HCT116 (cell line): ENCODE measurements around the gene DET1. TPM values are rescaled to one million over a fixed set of nuclear protein-coding genes. Genes with fewer than 3 reads are reported as not detected.

ENCODE experiments used
- ATAC-seq: fragments of 200-7000 bp; cut with Tn5 transposase; 2 replicates; pipeline ENCODE4 v1.9.1; 2020; ENCODE audit warnings: mild to moderate bottlenecking, moderate library complexity
- BruUV-seq: library from RNA; stranded (reverse); fragments of 400-500 nt; replicated peaks from 2 replicates; lab custom pipeline; 2021; lab: Mats Ljungman, UMichigan
- CTCF ChIA-PET: fragments of 300-600 bp; sonication (Branson Sonifier 250); formaldehyde crosslinking; loops from one replicate; lab custom pipeline; 2021; ENCODE audit warnings: antibody characterized with exemption; lab: Charles Lee
- POLR2A ChIA-PET: fragments of 300-600, 350-600 bp; sonication (Branson Sonifier 250); formaldehyde crosslinking; loops from one replicate; lab custom pipeline; 2021; ENCODE audit warnings: antibody characterized with exemption; lab: Charles Lee
- RAD21 ChIA-PET, 2 experiments: fragments of 300-600 bp; sonication (Branson Sonifier 250); formaldehyde crosslinking; loops; one replicate each; lab custom pipeline; 2023; ENCODE audit warnings: low total read pairs in 2 of 2; ENCODE audit not compliant: uncharacterized antibody in 2 of 2, unreplicated experiment in 2 of 2, low non-redundant PET in 1 of 2; lab: Charles Lee
- DNase-seq: peaks from one replicate; pipeline ENCODE4 v3.0.0-alpha.2; 2010; ENCODE audit warnings: low read depth, low spot score
- H2AFZ ChIP-seq: fragments of 200-600 bp; shearing (Covaris generic), sonication (generic); 2 replicates; pipeline ENCODE4 v1.6.1; 2017; ENCODE audit warnings: low read depth, mixed run types, mixed read lengths, antibody characterized with exemption, low read length; ENCODE audit not compliant: poor library complexity, severe bottlenecking
- H3K27ac ChIP-seq: 2 replicates; pipeline ENCODE4 v1.5.1; 2012; ENCODE audit warnings: low read depth, low read length
- H3K27me3 ChIP-seq: fragments of 200-600 bp; sonication (generic); 2 replicates; pipeline ENCODE4 v1.6.1; 2016; ENCODE audit warnings: mixed run types, low read length, mixed read lengths; ENCODE audit not compliant: insufficient read depth
- H3K36me3 ChIP-seq, 2 experiments: fragments of 200-500 bp in 1 of 2; fragments of 200-600 bp in 1 of 2; sonication (Bioruptor generic) in 1 of 2; sonication (generic) in 1 of 2; 2 replicates each; pipeline versions ENCODE4 v1.5.1 to v1.6.1; 2014 to 2016; ENCODE audit warnings: low read length in 2 of 2, inconsistent platforms in 1 of 2, mixed read lengths in 1 of 2, mixed run types in 1 of 2; ENCODE audit not compliant: insufficient read depth in 2 of 2, control insufficient read depth in 1 of 2
- H3K4me1 ChIP-seq, 2 experiments: fragments of 200-600 bp in 1 of 2; sonication (generic) in 1 of 2; 2 replicates each; pipeline versions ENCODE4 v1.5.1 to v1.6.1; 2012 to 2017; ENCODE audit warnings: low read length in 2 of 2, inconsistent platforms in 1 of 2, mild to moderate bottlenecking in 1 of 2, mixed read lengths in 1 of 2, mixed run types in 1 of 2, moderate library complexity in 1 of 2; ENCODE audit not compliant: insufficient read depth in 2 of 2, control insufficient read depth in 1 of 2
- H3K4me2 ChIP-seq: fragments of 200-600 bp; sonication (generic); 2 replicates; pipeline ENCODE4 v1.6.1; 2017; ENCODE audit warnings: mixed run types, low read length, mixed read lengths
- H3K4me3 ChIP-seq, 2 experiments: fragments of 200-600 bp in 1 of 2; sonication (generic) in 1 of 2; replicated peaks in 1 of 2; 2 replicates each; pipeline ENCODE4 v1.5.1; 2011 to 2016; ENCODE audit warnings: low read length in 2 of 2, control low read depth in 1 of 2, low read depth in 1 of 2, mild to moderate bottlenecking in 1 of 2, mixed read lengths in 1 of 2, mixed run types in 1 of 2
- H3K79me2 ChIP-seq: fragments of 200-600 bp; sonication (generic); 2 replicates; pipeline ENCODE4 v1.6.1; 2017; ENCODE audit warnings: mild to moderate bottlenecking, mixed run types, low read length, moderate library complexity, mixed read lengths; ENCODE audit not compliant: insufficient read depth
- H3K9ac ChIP-seq: fragments of 200-600 bp; sonication (generic); 2 replicates; pipeline ENCODE4 v1.6.1; 2016; ENCODE audit warnings: low read length, mixed read lengths
- H3K9me2 ChIP-seq: fragments of 200-600 bp; sonication (generic), shearing (Covaris generic); 2 replicates; pipeline ENCODE4 v1.6.1; 2017; ENCODE audit warnings: mixed run types, mild to moderate bottlenecking, moderate library complexity; ENCODE audit not compliant: insufficient read depth
- H3K9me3 ChIP-seq, 2 experiments: fragments of 200-500 bp in 1 of 2; fragments of 200-600 bp in 1 of 2; sonication (Bioruptor generic) in 1 of 2; sonication (generic) in 1 of 2; 2 replicates each; pipeline ENCODE4 v1.6.1; 2014 to 2017; ENCODE audit warnings: low read length in 2 of 2, mixed read lengths in 2 of 2, inconsistent platforms in 1 of 2, low read depth in 1 of 2, mild to moderate bottlenecking in 1 of 2, mixed run types in 1 of 2, moderate library complexity in 1 of 2; ENCODE audit not compliant: control insufficient read depth in 1 of 2, insufficient read depth in 1 of 2
- H4K20me1 ChIP-seq: fragments of 200-600 bp; sonication (generic), shearing (Covaris generic); 2 replicates; pipeline ENCODE4 v1.6.1; 2017; ENCODE audit warnings: mixed run types, mild to moderate bottlenecking, moderate library complexity; ENCODE audit not compliant: insufficient read depth
- CBX3 ChIP-seq: IDR thresholded peaks from 2 replicates; pipeline ENCODE4 v1.6.1; 2012; ENCODE audit warnings: low read depth
- EGR1 ChIP-seq: IDR thresholded peaks from 2 replicates; pipeline ENCODE4 v1.6.1; 2012; ENCODE audit warnings: low read depth
- ELF1 ChIP-seq: IDR thresholded peaks from 2 replicates; pipeline ENCODE4 v1.6.1; 2012; ENCODE audit warnings: low read depth, borderline replicate concordance
- EZH2 ChIP-seq: fragments of 200-600 bp; sonication (generic); IDR thresholded peaks from 2 replicates; pipeline ENCODE4 v1.6.1; 2017; ENCODE audit warnings: antibody characterized with exemption, mixed run types
- EZH2phosphoT487 ChIP-seq: fragments of 200-600 bp; IDR thresholded peaks from 2 replicates; pipeline ENCODE4 v1.6.1; 2018; ENCODE audit warnings: antibody characterized with exemption, borderline replicate concordance
- JUND ChIP-seq: IDR thresholded peaks from 2 replicates; pipeline ENCODE4 v1.6.1; 2012
- POLR2A ChIP-seq: IDR thresholded peaks from 2 replicates; pipeline ENCODE4 v1.7.0; 2011; ENCODE audit warnings: borderline replicate concordance; ENCODE audit not compliant: insufficient read depth, insufficient read length; ENCODE audit errors: extremely low read depth
- POLR2AphosphoS5 ChIP-seq: IDR thresholded peaks from 2 replicates; pipeline ENCODE4 v1.6.1; 2011; ENCODE audit warnings: mild to moderate bottlenecking, low read depth, low read length, moderate library complexity
- RAD21 ChIP-seq: IDR thresholded peaks from 2 replicates; pipeline ENCODE4 v1.6.1; 2012; ENCODE audit warnings: low read depth, mild to moderate bottlenecking
- SIN3A ChIP-seq: IDR thresholded peaks from 2 replicates; pipeline ENCODE4 v1.6.1; 2012; ENCODE audit warnings: low read depth
- SP1 ChIP-seq: IDR thresholded peaks from 2 replicates; pipeline ENCODE4 v1.6.1; 2012; ENCODE audit warnings: low read depth
- SRF ChIP-seq: IDR thresholded peaks from 2 replicates; pipeline ENCODE4 v1.6.1; 2012; ENCODE audit warnings: low read depth
- TCF7L2 ChIP-seq: IDR thresholded peaks from 2 replicates; pipeline ENCODE4 v1.7.0; 2011; ENCODE audit warnings: borderline replicate concordance, inconsistent platforms; ENCODE audit not compliant: insufficient read depth, insufficient read length; ENCODE audit errors: extremely low read depth
- YY1 ChIP-seq: IDR thresholded peaks from 2 replicates; pipeline ENCODE4 v1.6.1; 2011; ENCODE audit warnings: low read length, low read depth, moderate library complexity, mild to moderate bottlenecking; ENCODE audit not compliant: insufficient replicate concordance; ENCODE audit errors: extremely low read depth
- ZNF274 ChIP-seq: fragments of 200-500 bp; sonication (Bioruptor generic); IDR thresholded peaks from 2 replicates; pipeline ENCODE4 v1.6.1; 2014; ENCODE audit warnings: mild to moderate bottlenecking, low read depth, low read length, inconsistent platforms
- intact Hi-C: fragments of 100-400 bp; cut with micrococcal nuclease; formaldehyde crosslinking; loops from 2 replicates; pipeline ENCODE4 v1.10.0; 2022
- total RNA-seq: library from RNA; stranded (reverse); gene quantifications from one replicate; pipeline ENCODE4 v1.2.1, GENCODE V29; 2021; ENCODE audit not compliant: unreplicated experiment
- TF ChIP-seq, protein P1 (sequence below): IDR thresholded peaks from 2 replicates; pipeline ENCODE4 v1.6.1; 2012
- TF ChIP-seq, protein P2 (sequence below), 3 experiments: fragments of 200-600 bp in 1 of 3; sonication (generic) in 1 of 3; IDR thresholded peaks in 2 of 3; conservative IDR thresholded peaks in 1 of 3; 2 replicates each; pipeline ENCODE4 v1.5.1; 2012 to 2017; ENCODE audit warnings: low read depth in 2 of 3, low read length in 2 of 3, antibody characterized with exemption in 1 of 3, borderline replicate concordance in 1 of 3, control low read depth in 1 of 3, mild to moderate bottlenecking in 1 of 3, mixed read lengths in 1 of 3, mixed run types in 1 of 3, moderate library complexity in 1 of 3; ENCODE audit not compliant: insufficient read depth in 1 of 3
- TF ChIP-seq, protein P3 (sequence below): IDR thresholded peaks from 2 replicates; pipeline ENCODE4 v1.6.1; 2012; ENCODE audit warnings: low read depth
- TF ChIP-seq, protein P4 (sequence below): IDR thresholded peaks from 2 replicates; pipeline ENCODE4 v1.6.1; 2011; ENCODE audit warnings: mild to moderate bottlenecking, low read length, moderate library complexity; ENCODE audit not compliant: insufficient replicate concordance; ENCODE audit errors: extremely low read depth

The DET1 gene
- total RNA-seq, 1 experiment from 2014 or later, result 2.5 TPM

DNA sequence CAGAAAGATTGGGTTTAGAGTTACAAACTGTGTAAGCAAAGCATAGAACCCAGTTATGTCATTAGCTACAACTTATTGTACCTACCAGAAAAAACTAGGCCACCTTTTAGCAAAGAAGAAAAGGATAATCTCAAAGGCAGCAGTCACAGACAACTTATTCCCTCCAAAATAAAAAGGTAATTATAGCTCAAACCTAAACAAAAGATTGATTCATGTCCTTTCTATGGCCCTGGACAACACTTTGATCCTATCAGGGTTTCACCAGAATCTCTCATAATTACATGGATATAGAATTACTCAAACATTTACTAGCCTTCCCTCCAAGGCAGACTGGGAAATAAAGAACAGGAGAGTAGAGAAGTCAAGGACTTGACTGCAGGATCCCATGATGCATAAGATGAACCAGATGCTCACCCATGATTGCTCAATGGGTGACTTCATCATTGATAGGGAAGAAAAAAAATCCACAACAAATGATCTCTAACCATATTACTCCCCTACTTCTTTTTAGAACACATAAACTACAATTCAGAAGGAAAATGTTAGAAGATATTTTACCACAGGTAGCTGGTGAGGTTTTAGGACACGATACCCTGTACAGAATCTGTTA, 17.4 kb downstream of the DET1 start:
- RAD21 ChIA-PET, result no interaction called here
- H3K36me3 ChIP-seq, result 0 out of 4 replicates have a peak, but pooled peaks cover 0 to 2% of the 10 kb centered on the region in 2 experiments
- CTCF ChIA-PET, result no interaction called here
- no peak overlapping the region for H3K4me3 ChIP-seq
- no TSS peak for BruUV-seq
- H4K20me1 ChIP-seq, result no peaks in the 10 kb centered on the region
- intact Hi-C loops, result no loop called here
- H3K27ac ChIP-seq, result no peak overlapping the region
- TF ChIP-seq, protein P1, sequence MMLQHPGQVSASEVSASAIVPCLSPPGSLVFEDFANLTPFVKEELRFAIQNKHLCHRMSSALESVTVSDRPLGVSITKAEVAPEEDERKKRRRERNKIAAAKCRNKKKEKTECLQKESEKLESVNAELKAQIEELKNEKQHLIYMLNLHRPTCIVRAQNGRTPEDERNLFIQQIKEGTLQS, result no peak
- TF ChIP-seq SRF (no peak), RAD21 (no peak), JUND (no peak), SIN3A (no peak), EGR1 (no peak), TCF7L2 (no peak), YY1 (no peak), ELF1 (no peak), ZNF274 (no peak), POLR2A (no peak), EZH2 (no peak), CBX3 (no peak), EZH2phosphoT487 (no peak), POLR2AphosphoS5 (no peak), SP1 (no peak)
- TF ChIP-seq, protein P2, sequence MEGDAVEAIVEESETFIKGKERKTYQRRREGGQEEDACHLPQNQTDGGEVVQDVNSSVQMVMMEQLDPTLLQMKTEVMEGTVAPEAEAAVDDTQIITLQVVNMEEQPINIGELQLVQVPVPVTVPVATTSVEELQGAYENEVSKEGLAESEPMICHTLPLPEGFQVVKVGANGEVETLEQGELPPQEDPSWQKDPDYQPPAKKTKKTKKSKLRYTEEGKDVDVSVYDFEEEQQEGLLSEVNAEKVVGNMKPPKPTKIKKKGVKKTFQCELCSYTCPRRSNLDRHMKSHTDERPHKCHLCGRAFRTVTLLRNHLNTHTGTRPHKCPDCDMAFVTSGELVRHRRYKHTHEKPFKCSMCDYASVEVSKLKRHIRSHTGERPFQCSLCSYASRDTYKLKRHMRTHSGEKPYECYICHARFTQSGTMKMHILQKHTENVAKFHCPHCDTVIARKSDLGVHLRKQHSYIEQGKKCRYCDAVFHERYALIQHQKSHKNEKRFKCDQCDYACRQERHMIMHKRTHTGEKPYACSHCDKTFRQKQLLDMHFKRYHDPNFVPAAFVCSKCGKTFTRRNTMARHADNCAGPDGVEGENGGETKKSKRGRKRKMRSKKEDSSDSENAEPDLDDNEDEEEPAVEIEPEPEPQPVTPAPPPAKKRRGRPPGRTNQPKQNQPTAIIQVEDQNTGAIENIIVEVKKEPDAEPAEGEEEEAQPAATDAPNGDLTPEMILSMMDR (IDR thresholded peaks at IDR 0.05 in 2 of 3, conservative IDR thresholded peaks at IDR 0.05 in 1 of 3; ENCODE audit: borderline replicate concordance in 1 of 3, insufficient read depth in 1 of 3, low read depth in 2 of 3, low read length in 2 of 3), result no peak
- TF ChIP-seq, protein P3, sequence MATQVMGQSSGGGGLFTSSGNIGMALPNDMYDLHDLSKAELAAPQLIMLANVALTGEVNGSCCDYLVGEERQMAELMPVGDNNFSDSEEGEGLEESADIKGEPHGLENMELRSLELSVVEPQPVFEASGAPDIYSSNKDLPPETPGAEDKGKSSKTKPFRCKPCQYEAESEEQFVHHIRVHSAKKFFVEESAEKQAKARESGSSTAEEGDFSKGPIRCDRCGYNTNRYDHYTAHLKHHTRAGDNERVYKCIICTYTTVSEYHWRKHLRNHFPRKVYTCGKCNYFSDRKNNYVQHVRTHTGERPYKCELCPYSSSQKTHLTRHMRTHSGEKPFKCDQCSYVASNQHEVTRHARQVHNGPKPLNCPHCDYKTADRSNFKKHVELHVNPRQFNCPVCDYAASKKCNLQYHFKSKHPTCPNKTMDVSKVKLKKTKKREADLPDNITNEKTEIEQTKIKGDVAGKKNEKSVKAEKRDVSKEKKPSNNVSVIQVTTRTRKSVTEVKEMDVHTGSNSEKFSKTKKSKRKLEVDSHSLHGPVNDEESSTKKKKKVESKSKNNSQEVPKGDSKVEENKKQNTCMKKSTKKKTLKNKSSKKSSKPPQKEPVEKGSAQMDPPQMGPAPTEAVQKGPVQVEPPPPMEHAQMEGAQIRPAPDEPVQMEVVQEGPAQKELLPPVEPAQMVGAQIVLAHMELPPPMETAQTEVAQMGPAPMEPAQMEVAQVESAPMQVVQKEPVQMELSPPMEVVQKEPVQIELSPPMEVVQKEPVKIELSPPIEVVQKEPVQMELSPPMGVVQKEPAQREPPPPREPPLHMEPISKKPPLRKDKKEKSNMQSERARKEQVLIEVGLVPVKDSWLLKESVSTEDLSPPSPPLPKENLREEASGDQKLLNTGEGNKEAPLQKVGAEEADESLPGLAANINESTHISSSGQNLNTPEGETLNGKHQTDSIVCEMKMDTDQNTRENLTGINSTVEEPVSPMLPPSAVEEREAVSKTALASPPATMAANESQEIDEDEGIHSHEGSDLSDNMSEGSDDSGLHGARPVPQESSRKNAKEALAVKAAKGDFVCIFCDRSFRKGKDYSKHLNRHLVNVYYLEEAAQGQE, result no peak
- TF ChIP-seq, protein P4, sequence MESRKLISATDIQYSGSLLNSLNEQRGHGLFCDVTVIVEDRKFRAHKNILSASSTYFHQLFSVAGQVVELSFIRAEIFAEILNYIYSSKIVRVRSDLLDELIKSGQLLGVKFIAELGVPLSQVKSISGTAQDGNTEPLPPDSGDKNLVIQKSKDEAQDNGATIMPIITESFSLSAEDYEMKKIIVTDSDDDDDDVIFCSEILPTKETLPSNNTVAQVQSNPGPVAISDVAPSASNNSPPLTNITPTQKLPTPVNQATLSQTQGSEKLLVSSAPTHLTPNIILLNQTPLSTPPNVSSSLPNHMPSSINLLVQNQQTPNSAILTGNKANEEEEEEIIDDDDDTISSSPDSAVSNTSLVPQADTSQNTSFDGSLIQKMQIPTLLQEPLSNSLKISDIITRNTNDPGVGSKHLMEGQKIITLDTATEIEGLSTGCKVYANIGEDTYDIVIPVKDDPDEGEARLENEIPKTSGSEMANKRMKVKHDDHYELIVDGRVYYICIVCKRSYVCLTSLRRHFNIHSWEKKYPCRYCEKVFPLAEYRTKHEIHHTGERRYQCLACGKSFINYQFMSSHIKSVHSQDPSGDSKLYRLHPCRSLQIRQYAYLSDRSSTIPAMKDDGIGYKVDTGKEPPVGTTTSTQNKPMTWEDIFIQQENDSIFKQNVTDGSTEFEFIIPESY, result no peak
- H2AFZ ChIP-seq, result no peak overlapping the region
- H3K4me2 ChIP-seq, result no peak overlapping the region
- POLR2A ChIA-PET, result no interaction called here
- ATAC-seq (no peak), DNase-seq (no peak)
- H3K27me3 ChIP-seq, result no peaks in the 10 kb centered on the region
- no peak overlapping the region for H3K9ac ChIP-seq
- H3K79me2 ChIP-seq, result no peaks in the 10 kb centered on the region
- no peaks in the 10 kb centered on the region for H3K4me1 ChIP-seq
- H3K9me3 ChIP-seq, result no peaks in the 10 kb centered on the region
- H3K9me2 ChIP-seq, result no peaks in the 10 kb centered on the region
